GM12873 (cell line): ENCODE data around the gene MCRIP2.

Source experiments
- CTCF ChIP-seq: IDR thresholded peaks from 2 replicates; pipeline ENCODE4 v1.5.1; 2012; ENCODE audit warnings: low read depth, mild to moderate bottlenecking, moderate library complexity, low read length, control low read depth; ENCODE audit not compliant: insufficient read depth; ENCODE audit errors: missing control alignments

The MCRIP2 gene

DNA sequence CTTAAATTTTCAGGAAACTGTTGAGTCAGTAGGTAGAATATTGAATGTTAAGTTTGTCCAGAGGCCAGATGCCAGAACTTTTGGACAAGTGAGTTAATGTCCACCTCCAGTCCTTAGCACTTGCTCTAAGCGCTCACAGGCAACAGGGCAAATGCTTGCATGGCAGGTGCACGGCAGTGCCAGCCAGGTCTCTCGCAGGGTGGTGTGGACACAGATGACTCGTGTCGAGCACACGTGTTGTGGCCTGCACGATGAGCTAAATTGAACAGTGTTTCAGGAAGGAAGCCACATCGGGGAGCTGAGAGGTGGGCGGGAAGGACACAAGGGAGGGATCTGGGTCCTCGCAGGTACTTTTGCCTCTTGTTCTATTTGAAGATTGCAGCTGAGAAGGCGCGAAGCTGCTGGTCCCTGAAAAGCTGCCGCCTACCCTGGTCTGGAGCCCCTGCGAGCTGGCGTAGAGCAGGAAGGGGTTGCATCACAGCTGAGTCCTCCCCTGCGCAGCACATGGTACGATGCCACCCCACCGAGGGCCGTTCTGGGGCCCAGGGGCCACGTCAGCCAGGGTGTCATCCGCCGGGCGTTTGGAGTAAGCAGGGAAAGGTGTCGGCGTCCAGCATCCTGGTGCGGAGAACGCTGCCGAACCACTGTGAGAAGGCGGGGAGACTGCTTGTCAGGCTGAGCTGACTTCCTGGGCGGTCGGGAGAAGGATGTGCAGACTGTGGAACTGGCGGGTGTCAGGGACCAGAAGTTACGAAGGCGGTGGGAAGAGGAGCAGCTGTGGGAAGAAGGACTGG, 45.5 kb upstream of the MCRIP2 start:
- no peak for TF ChIP-seq CTCF

DNA sequence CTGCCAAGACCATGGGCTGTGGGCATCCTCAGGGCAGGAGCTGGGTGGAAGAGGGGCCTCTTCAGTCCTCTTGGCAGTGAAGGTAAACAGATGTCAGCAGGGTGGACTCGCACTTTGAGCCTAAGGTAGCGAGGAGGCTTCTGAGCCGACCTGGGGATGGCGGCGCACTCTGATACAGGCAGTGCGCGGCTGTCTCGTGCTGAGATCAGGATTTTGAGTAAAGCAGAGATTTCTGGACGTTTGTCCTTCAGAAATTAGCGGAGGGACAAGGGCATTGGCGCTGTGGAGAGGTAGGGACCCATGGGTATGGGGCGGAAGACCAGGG, 44.9 kb upstream of the MCRIP2 start:
- TF ChIP-seq CTCF: no peak

DNA sequence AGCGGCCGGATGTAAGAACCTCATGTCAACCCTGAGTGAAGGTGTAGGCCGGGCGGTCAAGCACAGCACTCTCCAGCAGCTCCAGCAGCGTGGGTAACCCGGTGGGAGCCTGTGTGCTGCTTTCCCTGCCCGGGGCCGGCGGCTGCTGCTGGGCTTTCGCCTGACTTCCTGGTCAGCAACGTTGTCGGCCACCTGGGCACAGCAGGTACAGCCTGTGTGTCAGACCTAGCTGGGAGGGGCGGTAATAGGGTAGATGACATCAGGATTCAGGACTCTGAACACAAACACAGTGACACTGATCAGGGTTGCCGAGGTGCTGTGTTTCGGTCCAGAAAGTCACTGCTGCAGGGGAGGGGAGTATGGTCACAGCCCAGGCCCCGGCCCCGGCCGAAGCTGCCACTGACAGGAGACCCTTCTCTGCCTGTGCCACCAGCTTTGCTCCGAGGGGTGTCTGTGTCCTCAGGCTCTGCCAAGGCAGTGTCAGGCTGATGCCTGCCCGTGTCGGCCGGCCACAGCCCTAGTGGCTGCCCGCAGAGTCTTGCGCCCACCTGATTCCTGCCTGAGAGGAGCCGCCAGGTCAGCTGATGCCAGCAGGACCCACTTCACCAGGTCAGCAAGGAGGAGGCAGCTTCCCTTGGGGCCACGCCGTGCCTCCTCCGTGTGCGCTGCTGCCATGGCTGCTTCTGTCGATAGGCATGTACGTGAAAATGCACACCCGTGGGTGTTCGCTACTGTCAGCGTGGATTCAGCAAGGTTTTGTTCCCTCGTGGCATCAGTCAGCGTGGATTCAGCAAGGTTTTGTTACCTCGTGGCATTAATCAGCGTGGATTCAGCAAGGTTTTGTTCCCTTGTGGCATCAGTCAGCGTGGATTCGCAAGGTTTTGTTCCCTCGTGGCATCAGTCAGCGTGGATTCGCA, 42.5 kb upstream of the MCRIP2 start:
- TF ChIP-seq CTCF: no peak

GRCh38 chr16:600781-601180, 40.8 kb upstream of the MCRIP2 start:
- TF ChIP-seq CTCF: peak; percentile 36

DNA sequence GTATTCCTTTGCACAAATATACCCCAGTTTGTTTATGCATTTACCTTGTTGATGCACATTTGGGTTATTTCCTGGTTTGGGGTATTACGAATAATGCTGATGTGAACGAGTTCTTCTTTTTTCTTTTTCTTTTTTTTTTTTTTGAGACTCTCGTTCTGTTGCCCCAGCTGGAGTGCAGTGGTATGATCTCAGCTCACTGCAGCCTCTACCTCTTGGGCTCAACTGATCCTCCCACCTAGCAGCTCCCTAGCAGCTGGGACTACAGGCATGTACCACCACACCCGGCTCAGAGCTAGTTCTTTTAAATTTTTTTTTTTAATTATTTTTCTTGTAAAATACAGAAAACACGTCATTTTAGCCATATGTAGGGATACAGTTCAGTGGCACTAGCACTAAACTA, 37.7 kb upstream of the MCRIP2 start:
- TF ChIP-seq CTCF: no peak

GRCh38 chr16:606656-607307, 34.8 kb upstream of the MCRIP2 start:
- TF ChIP-seq CTCF: no peak

DNA sequence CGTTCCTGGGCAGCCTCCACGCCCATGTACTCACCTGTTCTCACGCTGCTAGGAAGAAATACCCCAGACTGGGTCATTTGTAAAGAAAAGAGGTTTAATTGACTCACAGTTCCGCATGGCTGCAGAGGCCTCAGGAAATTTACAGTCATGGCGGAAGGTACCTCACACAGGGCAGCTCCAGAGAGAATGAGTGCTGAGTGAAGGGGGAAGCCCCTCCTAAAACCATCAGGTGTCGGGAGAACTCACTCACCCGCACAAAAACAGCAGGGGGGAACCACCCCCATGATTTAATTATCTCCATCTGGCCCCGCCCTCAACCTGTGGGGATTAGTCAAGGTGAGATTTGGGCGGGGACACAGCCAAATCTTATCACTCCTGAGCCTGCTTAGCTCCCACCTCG, 33.6 kb upstream of the MCRIP2 start:
- no peak for TF ChIP-seq CTCF
